ENCODE data around the gene SYMPK.

Gene SYMPK

GRCh38 chr19:45886427-45887199 lies 23.7 kb upstream of the SYMPK start:
- in situ Hi-C loops (cut with MboI; ENCODE audit: low sequenced_read_pairs), result no loop called here

DNA sequence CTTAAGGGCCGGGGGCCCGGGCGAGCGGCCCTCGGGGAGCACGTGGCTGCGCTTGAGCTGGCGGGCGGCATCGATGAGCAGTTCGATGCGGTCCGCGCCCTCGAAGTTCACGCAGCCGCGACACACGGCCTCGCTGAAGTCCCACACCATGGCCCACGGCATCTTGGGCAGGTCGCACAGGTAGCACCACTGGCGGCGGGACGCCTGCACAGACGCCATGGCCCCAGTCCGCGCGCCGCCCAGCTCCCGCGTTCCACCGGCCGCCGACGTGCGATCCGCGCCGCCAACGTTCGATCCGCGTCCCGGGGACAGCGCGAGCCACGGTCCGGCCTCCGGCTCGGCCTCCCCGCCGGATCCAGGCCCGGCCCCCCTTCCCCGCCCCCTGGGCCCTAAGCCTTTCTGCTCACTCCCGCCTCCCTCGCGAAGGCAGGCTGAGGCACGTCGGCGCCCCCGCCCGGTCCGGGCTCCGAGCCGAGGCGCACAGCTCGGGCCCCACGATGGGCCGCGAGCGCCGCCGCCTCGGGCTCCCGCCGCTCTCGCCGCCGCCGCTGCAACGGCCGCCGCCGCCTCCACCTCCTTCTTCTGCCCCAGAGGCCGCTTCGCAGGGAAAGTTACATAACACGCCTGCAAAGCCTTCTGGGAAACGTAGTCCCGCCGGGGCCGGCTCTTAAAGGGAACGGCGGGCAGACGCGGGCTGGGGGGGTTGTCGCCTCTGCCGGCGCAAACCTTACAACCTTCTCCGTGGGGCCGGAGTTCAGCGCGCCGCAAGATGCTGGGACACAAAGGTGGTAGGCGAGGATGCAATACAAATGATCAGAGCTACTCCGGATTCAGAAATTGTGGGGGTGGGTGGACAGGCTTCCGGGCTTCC lies 22.8 kb upstream of the SYMPK start, which contains the start of gene IRF2BP1:
IRF2BP1 (minus strand) TSS at position 586 of the 871 bp plus-strand sequence; CDS start at position 219, 367 bp downstream.
- in situ Hi-C loops (cut with MboI; ENCODE audit: low sequenced_read_pairs), result no loop called here

GRCh38 chr19:45884682-45885555 lies 22.0 kb upstream of the SYMPK start:
- in situ Hi-C loops (cut with MboI; ENCODE audit: low sequenced_read_pairs), result no loop called here

DNA sequence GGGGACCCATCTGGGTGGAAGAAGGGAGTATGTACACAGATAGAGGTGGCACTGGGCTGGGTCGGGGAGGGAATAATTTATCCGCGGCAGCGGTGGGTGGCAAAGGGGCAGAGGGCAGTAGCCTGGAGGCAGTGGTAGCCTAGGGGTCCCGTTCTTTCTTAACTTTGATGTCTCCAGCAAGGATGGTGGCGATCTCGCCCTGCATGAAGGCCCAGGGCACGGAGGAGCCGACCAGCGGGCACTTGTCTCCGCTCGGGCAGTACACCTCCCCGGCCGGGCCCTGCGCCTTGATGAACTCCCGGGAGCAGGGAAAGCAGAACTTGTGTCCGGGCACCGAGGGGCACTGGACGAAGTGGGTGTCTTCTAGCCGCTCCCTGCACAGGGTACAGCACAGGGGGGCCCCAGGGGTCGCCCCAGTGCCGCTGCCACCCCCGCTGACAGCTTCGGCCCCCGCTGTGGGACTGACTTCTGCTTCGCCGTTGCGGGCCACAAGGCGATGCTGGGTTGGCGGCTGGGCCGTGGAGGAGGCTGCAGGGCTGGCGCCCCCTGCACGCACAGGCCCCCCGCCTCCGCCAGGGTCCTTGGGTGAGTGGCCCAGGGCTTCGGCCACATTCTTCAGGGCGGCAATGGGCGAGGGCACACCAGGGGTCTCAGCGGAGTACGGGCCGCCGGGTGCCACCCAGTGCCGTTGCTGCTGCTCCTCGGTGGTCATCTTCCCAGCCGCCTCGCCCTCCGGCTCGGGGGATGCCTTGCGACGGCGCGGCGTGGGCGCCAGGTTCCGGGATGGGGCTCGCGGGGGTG lies 21.1 kb upstream of the SYMPK start:
- in situ Hi-C loops (cut with MboI; ENCODE audit: low sequenced_read_pairs), result no loop called here

GRCh38 chr19:45883586-45883880 lies 20.6 kb upstream of the SYMPK start:
- in situ Hi-C loops (cut with MboI; ENCODE audit: low sequenced_read_pairs), result no loop called here

- in situ Hi-C loops (cut with MboI; ENCODE audit: low sequenced_read_pairs), result no loop called here
Observed at GRCh38 chr19:45882652-45883585, 20.0 kb upstream of the SYMPK start.

GRCh38 chr19:45881909-45882528 lies 19.1 kb upstream of the SYMPK start:
- in situ Hi-C loops (cut with MboI; ENCODE audit: low sequenced_read_pairs), result no loop called here

- in situ Hi-C loops (cut with MboI; ENCODE audit: low sequenced_read_pairs), result no loop called here
Observed at GRCh38 chr19:45881082-45881908, 18.3 kb upstream of the SYMPK start.

GRCh38 chr19:45879971-45880370 lies 17.0 kb upstream of the SYMPK start:
- in situ Hi-C loops (cut with MboI; ENCODE audit: low sequenced_read_pairs), result no loop called here

DNA sequence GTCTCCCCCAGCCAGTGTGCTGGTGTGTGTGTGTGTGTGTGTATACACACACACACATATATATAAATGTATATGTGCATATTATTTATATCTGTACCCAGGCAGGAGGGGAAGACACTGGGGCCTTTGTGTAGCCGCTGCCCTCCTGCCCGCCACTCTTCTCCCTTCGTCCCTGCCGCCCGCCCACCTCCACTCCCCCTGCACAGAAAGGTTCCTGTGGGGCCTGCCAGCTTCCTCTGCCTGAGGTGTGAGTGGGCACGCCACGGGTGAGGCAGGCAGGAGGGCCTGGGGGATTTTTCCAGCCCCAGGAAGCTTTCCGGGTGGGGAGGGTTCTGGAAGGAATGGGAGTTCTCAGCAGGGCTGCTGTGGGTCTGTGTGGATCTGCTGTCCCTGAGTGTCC lies 16.1 kb upstream of the SYMPK start:
- in situ Hi-C loops (cut with MboI; ENCODE audit: low sequenced_read_pairs), result no loop called here

DNA sequence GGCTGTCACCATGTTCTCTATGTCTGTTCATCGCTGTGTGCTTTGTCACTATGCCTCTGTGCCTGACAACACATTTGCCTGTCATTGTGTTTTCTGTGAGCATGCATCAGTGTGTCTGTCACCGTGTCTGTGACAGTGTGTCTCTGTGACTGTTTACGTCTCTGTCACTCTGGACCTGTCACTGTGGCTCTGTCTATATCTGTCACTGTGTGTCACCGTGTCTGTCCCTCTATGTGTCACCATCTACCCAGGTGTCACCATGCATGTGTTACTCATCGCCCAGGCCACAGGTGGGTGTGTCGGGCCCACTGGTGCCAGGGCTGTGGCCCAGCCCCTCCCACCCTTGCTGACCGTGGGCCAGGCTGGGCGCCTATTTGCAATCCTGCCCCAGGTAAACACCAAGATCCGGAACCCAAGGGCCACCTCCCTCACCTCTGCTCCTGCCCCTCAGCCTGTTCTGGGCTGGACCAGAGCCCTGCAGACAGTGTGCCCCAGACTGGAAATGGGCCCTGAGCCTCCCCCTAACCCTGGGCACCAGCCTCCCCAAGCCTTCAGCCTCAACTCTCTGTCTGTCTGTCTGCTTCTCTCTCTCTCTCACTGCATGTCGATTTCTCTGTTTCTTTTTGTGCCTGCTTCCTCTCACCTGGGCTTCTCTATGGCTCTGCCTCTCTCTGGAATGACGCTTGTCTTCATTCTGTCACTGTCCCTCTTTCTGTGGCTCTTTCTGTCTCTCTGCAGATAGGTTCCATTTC lies 15.3 kb upstream of the SYMPK start:
- in situ Hi-C loops (cut with MboI; ENCODE audit: low sequenced_read_pairs), result no loop called here

DNA sequence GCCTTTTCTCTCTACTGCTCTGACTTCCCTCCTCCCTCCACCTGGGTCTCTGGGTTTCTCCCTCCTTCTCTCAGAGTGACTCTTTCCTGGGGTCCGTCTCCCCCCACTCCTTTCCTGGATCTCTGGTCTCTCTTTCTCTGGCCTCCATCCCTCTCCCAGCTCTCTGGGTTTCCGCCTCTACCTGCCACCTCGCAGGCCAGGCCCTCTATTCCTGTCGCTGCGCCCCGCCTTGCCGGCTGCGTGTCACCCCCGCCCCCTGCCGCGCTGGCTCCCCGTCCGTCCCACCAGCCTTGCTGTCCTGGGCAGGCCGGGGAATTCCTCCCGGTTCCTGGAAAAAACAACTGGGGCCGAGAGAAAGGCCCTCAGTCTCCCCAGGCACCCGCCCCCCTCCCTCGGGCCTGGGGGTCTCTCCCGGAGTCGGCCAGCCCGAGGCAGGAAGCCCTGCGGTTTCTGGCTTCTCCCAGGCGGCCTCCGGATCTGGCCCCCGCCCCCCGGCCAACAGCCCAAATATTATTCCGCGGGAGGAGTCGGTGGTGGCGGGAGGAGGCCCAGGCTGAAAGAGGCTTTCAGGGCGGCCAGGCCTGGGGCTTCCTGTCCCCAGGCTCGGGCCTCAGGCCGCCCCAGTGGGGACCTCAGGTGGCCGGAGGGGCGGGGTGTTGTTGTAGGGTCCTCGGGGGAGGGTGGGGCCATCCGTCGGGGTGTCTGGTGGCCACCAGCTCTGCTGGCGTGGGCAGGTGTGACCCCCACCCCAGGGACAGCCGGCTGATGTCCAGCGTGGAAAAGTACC lies 13.7 kb upstream of the SYMPK start:
- in situ Hi-C loops (cut with MboI; ENCODE audit: low sequenced_read_pairs), result no loop called here

- in situ Hi-C loops (cut with MboI; ENCODE audit: low sequenced_read_pairs), result no loop called here
Observed at GRCh38 chr19:45876161-45876410, 13.1 kb upstream of the SYMPK start.

DNA sequence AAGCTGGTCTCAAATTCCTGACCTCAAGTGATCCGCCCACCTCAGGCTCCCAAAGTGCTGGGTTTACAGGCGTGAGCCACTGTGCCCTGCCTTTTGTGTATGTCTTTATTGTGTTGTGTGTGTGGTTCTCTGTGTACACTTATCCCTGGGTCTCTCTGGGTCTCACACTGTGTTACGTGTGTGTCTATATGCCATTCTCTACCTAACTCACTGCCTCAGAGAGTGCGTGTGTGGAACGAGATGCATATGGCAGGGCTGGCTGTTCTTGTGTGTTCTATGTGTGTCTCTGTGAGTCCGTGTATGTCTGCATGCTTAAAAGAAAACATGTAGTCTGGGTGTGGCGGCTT lies 11.6 kb upstream of the SYMPK start:
- in situ Hi-C loops (cut with MboI; ENCODE audit: low sequenced_read_pairs), result no loop called here

GRCh38 chr19:45873219-45873772 lies 10.3 kb upstream of the SYMPK start:
- in situ Hi-C loops (cut with MboI; ENCODE audit: low sequenced_read_pairs), result no loop called here

GRCh38 chr19:45872095-45872919 lies 9.4 kb upstream of the SYMPK start:
- in situ Hi-C loops (cut with MboI; ENCODE audit: low sequenced_read_pairs), result no loop called here

Measured in HL-60/S4 (cell line).